Activated T-cell treated with anti-CD3 and anti-CD28 coated beads, Interleukin-2, amount 50 U/mL, for 48 hours (primary cell): ENCODE data around the gene NOS1AP.

Source experiments
- DNase-seq, 2 experiments: peaks; one replicate each; pipeline ENCODE4 v3.0.0-alpha.2; 2020

Gene NOS1AP

DNA sequence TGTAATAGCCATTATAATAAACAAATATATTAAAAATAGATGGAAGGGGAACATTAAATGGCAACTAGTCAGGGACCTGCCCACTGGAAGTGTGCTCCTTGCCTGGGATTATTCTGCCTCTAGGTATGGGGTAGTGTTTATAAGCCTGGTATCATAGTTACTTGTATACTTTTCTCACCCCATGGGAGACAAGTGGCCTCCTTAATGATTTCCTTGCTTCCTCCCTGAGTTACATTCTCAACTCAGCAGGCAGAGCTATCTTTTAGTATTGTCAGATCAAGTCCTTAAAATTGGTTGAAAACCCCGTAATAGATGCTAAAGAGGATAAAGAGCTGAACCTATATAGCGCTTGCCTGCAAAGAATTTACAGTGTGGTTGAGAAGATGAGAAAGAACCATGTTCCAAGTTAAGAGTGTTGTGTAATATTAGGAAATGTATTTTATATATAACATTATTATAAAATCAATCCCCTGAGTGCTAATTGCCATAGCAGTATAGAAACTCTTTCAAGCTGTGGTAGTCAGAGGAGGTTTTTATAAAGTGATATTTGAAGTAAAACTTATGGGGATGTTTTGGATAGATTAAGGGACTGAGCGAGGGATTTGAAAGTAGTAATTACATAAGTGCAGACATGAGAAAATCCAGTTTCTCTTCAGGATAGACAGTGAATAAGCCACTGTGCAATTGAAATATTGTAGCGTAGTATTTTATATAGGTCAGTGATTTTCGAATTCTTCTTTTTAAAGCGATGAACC is 200.7 kb downstream of the NOS1AP start:
- DNase-seq, result no peak

DNA sequence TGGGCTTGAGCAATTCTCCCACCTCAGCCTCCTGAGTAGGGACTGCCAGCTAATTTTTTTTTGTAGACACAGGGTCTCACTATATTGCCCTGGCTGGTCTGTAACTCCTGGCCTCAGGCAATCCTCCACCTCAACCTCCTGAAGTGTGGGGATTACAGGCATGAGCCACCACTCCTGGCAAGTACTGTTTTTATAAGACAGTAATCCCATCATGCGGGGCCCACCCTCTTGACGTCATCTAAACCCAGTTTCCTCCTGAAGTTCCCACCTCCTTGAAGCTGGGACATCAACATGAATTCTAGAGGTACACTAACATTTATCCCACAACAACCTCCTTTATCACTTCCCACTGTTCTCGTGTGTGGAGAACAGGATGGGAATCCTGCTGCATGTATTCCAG is 202.5 kb downstream of the NOS1AP start:
- no peak for DNase-seq

DNA sequence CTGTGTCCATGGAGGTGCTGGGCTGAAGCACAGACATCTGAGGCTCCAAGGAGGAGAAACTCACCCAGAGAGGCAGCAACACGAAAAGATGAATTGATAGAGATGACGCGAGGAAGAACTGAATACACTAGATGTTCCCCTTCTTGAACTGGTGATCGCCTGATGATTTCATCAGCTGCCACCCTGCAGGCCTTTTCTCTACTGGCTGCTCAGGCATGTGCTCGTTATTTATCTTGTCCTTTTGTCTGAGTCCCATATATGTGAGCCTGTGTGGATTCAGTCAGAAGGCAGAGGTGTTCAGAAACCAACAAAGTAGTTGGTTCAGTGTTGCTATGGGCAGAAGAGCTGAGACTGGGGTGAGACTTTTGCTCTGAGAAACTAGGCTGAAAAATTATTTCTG is 202.9 kb downstream of the NOS1AP start:
- DNase-seq, result no peak

GRCh38 chr1:162275622-162276175 is 206.2 kb downstream of the NOS1AP start:
- DNase-seq, result no peak

DNA sequence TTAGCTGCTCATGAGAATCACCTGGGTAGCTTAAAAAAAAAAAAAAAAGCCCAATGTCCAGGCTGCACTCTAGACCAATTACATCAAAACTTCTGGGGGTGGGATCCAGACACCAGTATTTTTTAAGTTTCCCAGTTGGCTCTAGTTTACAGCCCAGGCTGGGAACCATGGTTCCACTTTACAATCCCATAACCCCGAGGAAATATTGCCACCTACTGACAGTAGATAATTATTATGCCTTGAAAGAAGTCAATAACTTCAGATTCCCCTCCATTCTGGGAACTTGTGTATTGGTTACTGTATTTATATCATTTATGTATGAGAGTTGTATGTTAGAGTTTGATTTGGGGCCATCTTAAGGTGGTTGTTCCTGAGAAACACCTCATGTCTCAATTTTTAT is 207.0 kb downstream of the NOS1AP start:
- no peak for DNase-seq

- no peak for DNase-seq
These were observed 209.6 kb downstream of the NOS1AP start for GRCh38 chr1:162279136-162279498.

DNA sequence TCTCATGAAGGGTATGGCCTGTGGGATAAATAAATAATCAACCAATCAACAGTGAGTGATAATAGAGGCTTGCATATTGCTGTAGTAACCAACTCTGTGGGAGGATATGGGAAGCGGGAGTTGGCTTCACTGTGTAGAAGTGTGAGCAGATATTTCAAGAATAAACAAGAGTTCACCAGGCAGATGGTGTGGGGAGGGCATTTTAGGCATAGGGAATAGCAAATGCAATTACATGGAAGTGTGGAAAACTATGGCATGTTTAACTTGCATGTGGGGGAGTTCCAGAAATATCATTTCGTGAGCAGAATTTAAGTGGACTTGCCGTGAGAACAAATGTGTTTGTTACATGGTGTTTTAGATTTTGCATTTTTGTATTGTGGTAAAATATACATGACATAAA is 211.9 kb downstream of the NOS1AP start:
- no peak for DNase-seq

DNA sequence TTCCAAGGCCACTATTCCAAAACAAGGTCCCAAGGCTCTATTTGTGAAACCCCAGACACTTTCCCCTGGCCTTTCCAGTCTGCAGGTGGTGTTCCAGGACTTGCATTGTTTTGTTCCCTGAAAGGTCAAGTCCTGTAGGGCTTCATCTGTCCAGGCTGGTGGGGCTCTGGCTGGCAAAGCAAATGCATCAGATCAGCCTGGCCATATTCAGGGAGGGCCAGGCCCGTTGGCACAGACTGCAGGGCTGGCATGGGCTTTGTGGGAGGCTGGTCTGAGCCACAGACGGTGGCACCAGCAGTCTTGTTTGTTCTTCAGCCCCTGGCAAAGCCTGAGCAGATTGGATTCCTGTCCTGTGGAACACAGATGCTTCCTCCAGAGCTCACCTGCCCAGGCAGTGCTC is 214.2 kb downstream of the NOS1AP start:
- DNase-seq, result no peak

DNA sequence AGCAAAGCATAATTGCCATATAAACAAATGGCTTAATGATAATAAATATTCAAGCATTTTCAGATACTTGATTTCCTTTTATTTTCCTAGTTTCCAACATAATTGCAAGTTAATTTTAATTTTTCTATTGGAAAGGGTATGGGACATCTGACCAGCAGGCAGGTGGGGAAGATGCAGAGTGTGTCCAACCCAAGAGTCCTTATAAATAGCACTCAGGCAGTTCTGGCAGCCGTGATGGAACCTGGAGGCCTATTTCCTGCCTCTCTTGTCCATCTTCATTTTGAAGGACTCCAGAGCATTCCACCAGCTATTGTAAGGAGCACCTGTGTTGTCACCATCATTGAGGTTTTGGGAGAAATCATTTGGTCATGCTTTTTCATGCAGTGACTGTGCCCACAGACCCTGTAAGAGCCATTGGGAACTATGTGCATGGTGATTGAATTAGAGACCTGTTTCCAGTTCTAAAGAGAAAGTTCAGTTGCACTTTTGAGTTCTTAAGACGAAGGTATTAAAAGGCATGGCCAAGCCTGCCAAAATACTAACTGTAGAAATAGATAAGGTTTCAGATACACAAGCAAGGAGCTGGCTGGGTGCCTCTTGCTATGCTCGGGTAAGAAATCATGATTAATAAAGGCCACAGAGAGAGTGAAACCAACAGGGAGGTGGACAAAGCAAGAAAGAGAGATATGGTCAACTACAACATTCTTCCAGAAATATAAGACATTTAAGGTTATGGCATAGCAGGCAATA is 214.9 kb downstream of the NOS1AP start:
- DNase-seq, result no peak

DNA sequence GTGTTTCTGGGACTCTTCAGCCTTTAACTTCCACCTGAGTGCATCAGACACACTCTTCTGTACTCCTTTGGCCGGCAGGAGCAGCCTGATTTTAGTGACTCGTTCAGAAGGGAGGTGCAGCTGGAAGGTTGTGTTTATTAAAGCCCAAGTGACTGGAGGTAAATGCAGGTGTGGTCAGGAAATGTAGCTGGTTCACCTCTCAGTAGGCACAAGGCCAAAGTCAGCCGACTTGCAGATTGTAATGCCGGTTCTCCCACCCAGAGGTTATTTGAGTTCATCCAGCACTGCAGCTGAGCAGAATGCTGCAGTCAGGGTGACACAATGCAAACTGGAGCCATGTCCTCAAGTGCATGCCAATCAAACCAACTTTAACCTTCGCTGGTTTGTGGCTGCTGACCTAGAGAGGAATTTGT is 215.7 kb downstream of the NOS1AP start:
- DNase-seq, result no peak

DNA sequence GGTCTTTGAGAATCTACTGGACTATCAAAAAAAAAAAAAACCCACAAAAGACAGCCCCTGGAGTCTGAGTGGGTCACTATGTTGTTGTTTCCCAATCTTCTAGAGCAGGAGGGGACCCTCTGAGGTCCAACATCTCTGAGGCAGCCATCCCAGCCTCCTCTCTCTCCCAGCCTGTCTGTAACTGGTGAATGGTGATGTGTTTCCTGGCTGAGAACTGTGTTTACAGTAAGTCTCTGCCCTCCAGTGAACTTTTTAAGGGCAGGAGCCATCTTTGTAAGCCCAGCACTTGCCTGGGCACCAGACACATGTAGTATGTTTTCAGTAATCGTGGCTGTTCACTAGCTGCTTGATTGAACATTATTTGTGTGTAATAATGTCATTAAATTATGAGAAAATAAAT is 221.5 kb downstream of the NOS1AP start:
- DNase-seq, result no peak

DNA sequence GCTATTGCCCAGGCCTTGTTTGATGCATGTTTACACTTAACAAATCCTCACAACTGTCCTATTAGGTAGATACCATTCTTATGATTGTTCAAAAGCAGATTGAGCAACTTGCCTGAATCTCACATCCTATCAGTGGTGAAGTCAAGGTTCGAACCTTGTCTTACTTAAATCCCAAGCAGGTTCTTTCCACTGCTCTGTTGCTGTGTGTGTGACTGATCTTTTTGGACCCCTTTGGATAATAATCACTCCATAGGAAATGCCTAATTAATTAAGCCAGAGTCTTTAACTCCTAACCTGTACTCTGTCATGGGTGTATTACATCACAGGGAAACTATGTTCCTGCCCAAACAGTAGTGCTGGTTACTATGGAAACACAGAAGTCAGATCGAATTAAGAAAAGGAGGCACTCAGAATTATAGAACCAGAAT is 222.9 kb downstream of the NOS1AP start:
- DNase-seq, result no peak

GRCh38 chr1:162293073-162293692 is 223.7 kb downstream of the NOS1AP start:
- DNase-seq, result no peak

DNA sequence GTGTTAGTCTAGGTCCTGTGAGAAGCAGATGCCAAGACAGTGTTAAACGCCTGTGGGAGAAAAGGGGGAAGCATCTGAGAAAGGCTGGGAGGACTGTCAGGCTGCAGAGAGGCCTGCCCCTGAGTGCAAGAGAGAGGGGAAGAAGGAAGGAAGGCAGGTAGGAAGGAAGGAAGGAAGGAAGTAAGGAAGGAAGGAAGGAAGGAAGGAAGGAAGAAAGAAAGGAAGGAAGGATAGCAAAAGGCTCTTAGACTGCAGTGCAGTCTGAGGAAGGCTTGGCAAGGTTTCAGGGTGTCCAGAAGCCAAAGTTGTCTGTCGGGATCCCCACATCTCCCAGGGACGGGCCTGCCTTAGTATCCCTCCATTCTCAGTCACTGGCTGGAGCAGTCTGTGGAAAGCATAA is 224.5 kb downstream of the NOS1AP start:
- no peak for DNase-seq

DNA sequence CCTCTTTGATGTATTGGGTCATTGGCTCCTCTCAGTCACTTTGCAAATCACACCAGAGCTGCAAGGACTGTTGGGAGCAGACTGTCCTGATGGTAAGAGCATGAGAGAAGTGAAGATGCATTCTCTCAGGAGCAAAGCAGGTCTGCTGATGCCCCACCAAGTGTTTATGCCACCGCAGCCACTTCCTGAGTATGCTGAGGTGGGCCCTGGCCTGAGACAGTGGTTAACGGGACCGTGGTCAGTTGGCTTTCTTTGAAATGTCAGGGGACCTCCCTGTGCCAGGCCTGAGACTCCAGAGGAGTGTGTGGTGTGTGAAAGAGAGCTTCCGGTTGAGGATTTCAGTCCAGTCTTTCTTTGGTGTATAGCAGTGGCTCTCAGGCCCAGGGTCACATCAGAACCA is 227.7 kb downstream of the NOS1AP start:
- DNase-seq, result no peak

DNA sequence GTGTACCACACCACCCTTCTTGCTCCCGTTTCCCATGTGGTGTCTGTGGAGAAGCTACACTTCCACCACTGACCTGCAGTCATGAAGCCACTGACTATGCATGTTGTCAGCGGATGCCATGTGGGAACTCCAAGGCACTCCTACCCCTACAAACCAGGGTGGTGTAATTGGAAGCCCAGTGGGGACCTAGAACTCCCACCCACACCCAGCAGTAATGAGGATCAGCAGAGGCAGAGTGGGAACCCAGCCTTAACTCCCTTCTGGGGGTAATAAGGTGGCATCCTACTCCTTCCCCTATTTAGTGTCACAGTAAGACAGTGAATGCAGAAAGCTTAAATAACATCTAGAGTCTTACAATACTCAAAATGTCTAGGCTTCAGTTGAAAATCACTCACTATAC is 228.8 kb downstream of the NOS1AP start:
- DNase-seq, result no peak

GRCh38 chr1:162299018-162299417 is 229.5 kb downstream of the NOS1AP start:
- DNase-seq, result no peak

DNA sequence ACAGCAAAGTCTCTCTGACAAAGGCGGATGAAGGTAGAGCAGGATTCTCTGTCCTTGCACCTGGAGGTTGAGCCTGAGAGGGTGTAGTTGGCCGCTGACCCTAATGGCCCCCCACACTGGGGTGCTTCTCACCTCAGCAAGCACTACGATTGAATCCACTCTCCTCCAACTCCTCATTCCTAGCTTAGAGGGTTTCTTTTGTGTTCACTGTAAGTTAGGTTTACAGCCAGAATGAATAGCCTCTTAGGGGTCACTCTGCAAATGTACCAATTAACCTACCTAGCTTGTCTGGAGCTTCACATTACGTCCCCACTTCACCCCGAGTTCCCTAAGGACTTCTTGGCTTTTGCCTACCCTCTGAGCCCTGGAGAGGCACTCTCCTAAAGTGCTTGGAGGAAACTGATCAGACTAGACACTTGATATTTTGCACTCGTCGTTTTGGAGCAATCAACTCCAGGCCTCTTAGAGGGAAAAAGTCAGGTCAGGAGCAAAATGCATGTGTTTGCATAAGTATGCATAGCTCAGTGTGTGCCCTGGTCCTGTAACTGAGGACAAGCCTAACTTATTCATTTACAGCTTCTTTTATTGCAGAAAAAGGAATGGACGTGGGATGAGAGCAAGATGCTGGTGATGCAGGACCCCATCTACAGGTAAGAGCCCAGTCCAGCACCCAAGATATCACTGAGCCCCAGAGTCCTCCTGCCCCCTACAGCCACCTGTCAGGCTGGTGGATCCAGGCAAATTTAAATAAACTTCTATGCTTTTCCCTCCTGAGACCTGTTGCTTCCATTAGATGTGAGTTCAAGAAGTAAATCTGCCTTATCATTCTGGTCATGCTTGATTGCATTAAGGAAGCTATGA is 230.8 kb downstream of the NOS1AP start:
- no peak for DNase-seq

DNA sequence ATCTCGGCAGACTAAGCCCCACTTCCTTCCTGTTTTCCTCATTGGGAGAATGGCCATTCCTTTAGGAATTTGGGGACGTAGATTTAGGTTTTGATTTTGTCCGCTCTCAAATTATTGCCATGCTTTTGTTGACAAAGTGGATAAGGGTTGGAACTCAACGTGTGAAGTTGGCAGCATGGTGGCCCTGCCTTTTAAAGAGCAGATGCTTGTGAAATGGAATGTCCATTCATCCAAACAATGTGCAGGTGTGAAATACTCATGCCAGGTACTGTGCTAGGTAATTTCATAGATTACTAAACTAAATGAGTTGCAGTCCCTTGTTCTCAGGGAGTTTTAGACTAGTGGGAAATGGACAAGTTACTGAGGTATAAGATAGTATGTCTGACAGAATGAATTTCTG is 232.2 kb downstream of the NOS1AP start:
- no peak for DNase-seq

DNA sequence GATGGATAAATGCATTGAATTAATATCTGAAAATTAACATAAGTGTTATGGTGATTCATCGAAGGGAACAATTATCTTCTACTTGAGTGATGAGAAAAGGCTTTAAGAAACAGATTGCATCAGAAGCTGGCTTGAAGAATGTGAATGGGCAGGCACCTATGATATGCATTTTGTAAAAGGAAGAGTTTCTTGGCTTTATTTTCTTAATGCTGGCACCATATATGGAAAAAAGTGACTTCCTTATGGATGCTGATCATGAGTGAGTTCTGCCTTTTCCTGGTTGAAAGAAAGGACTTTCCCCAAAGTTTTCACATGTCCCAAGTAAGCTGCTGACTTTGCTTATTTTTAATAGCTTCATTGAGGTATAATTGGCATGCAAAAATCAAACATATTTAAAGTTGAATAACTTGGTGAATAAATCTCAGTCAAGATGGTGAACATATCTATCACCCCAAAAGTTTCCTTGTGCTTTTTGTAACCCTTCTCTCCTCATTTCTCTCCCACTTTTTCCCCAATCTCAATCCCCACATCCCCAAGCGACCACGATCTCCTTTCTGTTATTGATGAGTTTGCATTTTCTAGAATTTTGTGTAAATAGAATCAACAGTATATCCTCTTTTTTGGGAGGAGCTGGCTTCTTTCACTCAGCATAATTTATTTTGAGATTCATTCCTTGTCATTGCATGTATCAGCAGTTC is 233.0 kb downstream of the NOS1AP start:
- no peak for DNase-seq

- no peak for DNase-seq
These were observed 233.5 kb downstream of the NOS1AP start for GRCh38 chr1:162303004-162303344.

GRCh38 chr1:162304736-162305135 is 235.2 kb downstream of the NOS1AP start:
- no peak for DNase-seq
